HepG2 (cell line): Measurements from ENCODE around the gene SNHG17. TPM values are rescaled to one million over a fixed set of nuclear protein-coding genes. Genes with fewer than 3 reads are reported as not detected.

ENCODE experiments used
- ATAC-seq: fragments of 200-7000 bp; cut with Tn5 transposase; 3 replicates; pipeline ENCODE4 v1.9.1; 2020; ENCODE audit warnings: mild to moderate bottlenecking, moderate library complexity
- BruUV-seq: library from RNA; stranded (reverse); fragments of 400-500 nt; replicated peaks from 2 replicates; lab custom pipeline; 2021; lab: Mats Ljungman, UMichigan
- CTCF ChIA-PET: fragments of 300-600 bp; formaldehyde crosslinking; extraction: SDS; loops from one replicate; lab custom pipeline; 2021; ENCODE audit warnings: low total read pairs, inconsistent platforms, low intra/inter-chr PET ratio; lab: Yijun Ruan, JAX
- POLR2A ChIA-PET: fragments of 350-600 bp; sonication (Branson Sonifier 250); formaldehyde crosslinking; loops from one replicate; lab custom pipeline; 2020; ENCODE audit warnings: antibody characterized with exemption, inconsistent platforms; lab: Yijun Ruan, JAX
- DNase-seq: peaks from one replicate; pipeline ENCODE4 v3.0.0-alpha.2; 2015; ENCODE audit warnings: low spot score
- FAIRE-seq: peaks from 3 replicates; lab custom pipeline; 2011; peaks lifted over from hg19 to GRCh38; lab: Jason Lieb, UNC
- H2AFZ ChIP-seq: one replicate; pipeline ENCODE4 v1.6.1; 2011; ENCODE audit warnings: low read length, inconsistent platforms
- H3K27ac ChIP-seq: fragments of 300-600 bp; 3 replicates; pipeline ENCODE4 v1.8.0; 2011; ENCODE audit warnings: mixed run types, mild to moderate bottlenecking, mixed read lengths, low read length, inconsistent platforms; ENCODE audit not compliant: insufficient read depth; ENCODE audit errors: extremely low read length
- H3K27me3 ChIP-seq, 2 experiments: fragments of 200-600 bp in 1 of 2; 2 replicates in 1 of 2; 3 replicates in 1 of 2; pipeline versions ENCODE4 v1.6.0 to v1.8.0; 2011; ENCODE audit warnings: low read length in 2 of 2, mild to moderate bottlenecking in 2 of 2, moderate library complexity in 2 of 2, inconsistent platforms in 1 of 2; ENCODE audit not compliant: insufficient read depth in 2 of 2, control insufficient read depth in 1 of 2
- H3K36me3 ChIP-seq, 2 experiments: fragments of 200-600 bp in 1 of 2; replicated peaks in 1 of 2; 2 replicates in 1 of 2; 3 replicates in 1 of 2; pipeline versions ENCODE4 v1.5.1 to v1.8.0; 2011; ENCODE audit warnings: low read length in 2 of 2, inconsistent platforms in 1 of 2; ENCODE audit not compliant: insufficient read depth in 2 of 2, control insufficient read depth in 1 of 2
- H3K4me1 ChIP-seq: 2 replicates; pipeline ENCODE4 v1.5.1; 2012; ENCODE audit warnings: low read length, inconsistent platforms; ENCODE audit not compliant: insufficient read depth
- H3K4me2 ChIP-seq: 2 replicates; pipeline ENCODE4 v1.6.0; 2011; ENCODE audit warnings: low read depth, low read length, inconsistent platforms
- H3K4me3 ChIP-seq, 3 experiments: fragments of 200-600 bp in 1 of 3; sonication (generic), shearing (Covaris generic) in 1 of 3; replicated peaks in 1 of 3; 2 replicates each; pipeline ENCODE4 v1.5.1; 2011 to 2016; ENCODE audit warnings: low read length in 3 of 3, inconsistent platforms in 2 of 3, low read depth in 2 of 3, mild to moderate bottlenecking in 2 of 3, control low read depth in 1 of 3, mixed read lengths in 1 of 3; ENCODE audit not compliant: insufficient read depth in 1 of 3
- H3K79me2 ChIP-seq: one replicate; pipeline ENCODE4 v1.6.1; 2011; ENCODE audit warnings: low read length, inconsistent platforms; ENCODE audit not compliant: insufficient read depth
- H3K9ac ChIP-seq: 2 replicates; pipeline ENCODE4 v1.6.0; 2011; ENCODE audit warnings: mild to moderate bottlenecking, low read depth, low read length, inconsistent platforms; ENCODE audit not compliant: insufficient read depth
- H3K9me3 ChIP-seq: 2 replicates; pipeline ENCODE4 v1.5.1; 2012; ENCODE audit warnings: mild to moderate bottlenecking, low read length
- H4K20me1 ChIP-seq: 2 replicates; pipeline ENCODE4 v1.6.0; 2011; ENCODE audit warnings: inconsistent platforms, mild to moderate bottlenecking, low read length, moderate library complexity; ENCODE audit not compliant: insufficient read depth
- ARNT2 ChIP-seq: sonication (generic); formaldehyde crosslinking; IDR thresholded peaks from 2 replicates; pipeline ENCODE4 v1.8.0; 2022; ENCODE audit warnings: mild to moderate bottlenecking, low read depth, missing genetic modification reagents, moderate library complexity
- CC2D1A ChIP-seq: sonication (generic); formaldehyde crosslinking; IDR thresholded peaks from 2 replicates; pipeline ENCODE4 v1.8.1; 2023; ENCODE audit warnings: mild to moderate bottlenecking, missing genetic modification reagents
- NFE2L1 ChIP-seq: sonication (generic); formaldehyde crosslinking; IDR thresholded peaks from 2 replicates; pipeline ENCODE4 v1.4.0; 2020; ENCODE audit warnings: missing genetic modification reagents, mild to moderate bottlenecking, borderline replicate concordance
- TGIF2 ChIP-seq: IDR thresholded peaks from 2 replicates; pipeline ENCODE4 v1.6.1; 2016; ENCODE audit warnings: control low read depth, missing compliant biosample characterization
- ZNF543 ChIP-seq: sonication (generic); formaldehyde crosslinking; IDR thresholded peaks from 2 replicates; pipeline ENCODE4 v1.4.0; 2020; ENCODE audit warnings: mild to moderate bottlenecking, missing genetic modification reagents
- ZNF670 ChIP-seq: sonication (generic); formaldehyde crosslinking; IDR thresholded peaks from 2 replicates; pipeline ENCODE4 v1.8.0; 2022; ENCODE audit warnings: mild to moderate bottlenecking, missing genetic modification reagents, borderline replicate concordance
- ZNF672 ChIP-seq: sonication (generic); formaldehyde crosslinking; IDR thresholded peaks from 2 replicates; pipeline ENCODE4 v1.8.1; 2022; ENCODE audit warnings: missing genetic modification reagents
- ZNF776 ChIP-seq: sonication (generic); formaldehyde crosslinking; IDR thresholded peaks from 2 replicates; pipeline ENCODE4 v1.4.0; 2020; ENCODE audit warnings: mild to moderate bottlenecking, missing genetic modification reagents
- ZNF792 ChIP-seq: IDR thresholded peaks from 2 replicates; pipeline ENCODE4 v1.6.1; 2016
- ZSCAN30 ChIP-seq: sonication (generic); formaldehyde crosslinking; IDR thresholded peaks from 2 replicates; pipeline ENCODE4 v1.5.0; 2020; ENCODE audit warnings: mild to moderate bottlenecking, missing genetic modification reagents
- WGBS: methylation state at CpG from one replicate; pipeline ENCODE4 v1.1.6; 2017; ENCODE audit warnings: low lambda C conversion rate; 5-methylcytosine and 5-hydroxymethylcytosine counted together
- in situ Hi-C: cut with HindIII; loops from 2 replicates; pipeline ENCODE4 v1.10.0; 2017; ENCODE audit warnings: low pct_unique_long_range_greater_than_20kb; ENCODE audit not compliant: extremely low pct_ligation_motif_present
- intact Hi-C: fragments of 100-400 bp; cut with micrococcal nuclease; formaldehyde crosslinking; loops from one replicate; pipeline ENCODE4 v1.10.0; 2022; ENCODE audit not compliant: unreplicated experiment
- polyA plus RNA-seq, 8 experiments: library from polyadenylated mRNA; depleted of rRNA in 3 of 8; stranded (reverse) in 7 of 8; unstranded in 1 of 8; fragments of >200 nt; fragmentation: Illumina TruSeq in 4 of 8; extraction: Trizol in 4 of 8; gene quantifications; 2 replicates each; pipeline versions ENCODE4 v1.2.1 to v1.2.3, GENCODE V29; 2011 to 2016; ENCODE audit warnings: low read depth in 4 of 8, missing spikeins in 1 of 8, mixed read lengths in 1 of 8; ENCODE audit not compliant: insufficient read depth in 1 of 8
- total RNA-seq, 5 experiments: library from RNA; depleted of rRNA; stranded (reverse); fragments of >200 nt; fragmentation: Illumina TruSeq; extraction: Trizol; gene quantifications; 2 replicates each; pipeline ENCODE4 v1.2.3, GENCODE V29; 2016; ENCODE audit warnings: low read depth in 1 of 5
- TF ChIP-seq, protein P1 (sequence below): IDR thresholded peaks from 2 replicates; pipeline ENCODE4 v1.6.1; 2012; ENCODE audit warnings: inconsistent platforms
- TF ChIP-seq, protein P2 (sequence below): sonication (generic); formaldehyde crosslinking; IDR thresholded peaks from 2 replicates; pipeline ENCODE4 v1.4.0; 2020; ENCODE audit warnings: mild to moderate bottlenecking, missing genetic modification reagents, borderline replicate concordance
- TF ChIP-seq, protein P3 (sequence below): fragments of 450-650 bp; IDR thresholded peaks from 2 replicates; pipeline ENCODE4 v1.6.1; 2016
- TF ChIP-seq, protein P4 (sequence below): IDR thresholded peaks from 2 replicates; pipeline ENCODE4 v1.6.1; 2016; ENCODE audit warnings: control low read depth
- TF ChIP-seq, protein P5 (sequence below): sonication (generic); formaldehyde crosslinking; IDR thresholded peaks from 2 replicates; pipeline ENCODE4 v1.8.0; 2022; ENCODE audit warnings: missing genetic modification reagents, mild to moderate bottlenecking, borderline replicate concordance

The SNHG17 gene
- total and polyA plus RNA-seq, 2 of the 13 experiments (the other 11 are each of a cell fraction or from before 2014, with no cell fraction given), result 26.2 to 41.2 TPM

DNA sequence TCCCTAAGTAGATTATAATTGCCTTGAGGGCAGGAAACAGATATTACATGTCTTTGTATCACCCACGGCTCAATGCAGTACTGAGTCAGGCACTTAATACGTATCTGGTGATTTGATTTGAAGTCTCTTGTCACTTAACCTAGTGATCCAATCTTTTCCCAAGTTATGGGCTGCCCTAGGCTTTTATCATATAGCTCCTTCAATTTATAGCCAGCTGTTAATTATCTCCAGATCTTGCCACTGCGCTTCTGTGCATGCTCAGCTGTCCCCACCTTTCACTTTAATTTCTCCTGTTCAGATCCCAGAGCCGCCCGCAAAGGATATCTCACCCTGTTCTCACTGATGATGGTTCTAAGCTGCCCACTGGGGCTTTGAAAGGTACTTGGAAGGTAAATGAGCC is 41.9 kb downstream of the SNHG17 start:
- Histone ChIP-seq H4K20me1 (no peaks in the 10 kb centered on the region), H3K36me3 (no peaks in the 10 kb centered on the region), H3K9ac (no peak overlapping the region), H3K4me3 (no peak overlapping the region), H3K4me1 (no peaks in the 10 kb centered on the region), H3K27ac (no peak overlapping the region), H3K9me3 (no peaks in the 10 kb centered on the region), H3K27me3 (0 out of 5 replicates have a peak, but pooled peaks cover 0 to 3% of the 10 kb centered on the region in 2 experiments), H2AFZ (no peak overlapping the region), H3K79me2 (no peaks in the 10 kb centered on the region), H3K4me2 (no peak overlapping the region)
- DNase-seq, result no peak
- BruUV-seq, result no TSS peak
- ATAC-seq, result no peak
- no peak for FAIRE-seq
- TF ChIP-seq ZNF672 (no peak), TGIF2 (CRISPR knock-in tag) (no peak), NFE2L1 (CRISPR knock-in tag) (no peak), ZNF792 (CRISPR knock-in tag) (no peak), ZSCAN30 (CRISPR knock-in tag) (no peak), CC2D1A (CRISPR knock-in tag) (no peak), ARNT2 (no peak), ZNF670 (CRISPR knock-in tag) (no peak), ZNF543 (no peak)
- TF ChIP-seq, protein P1, sequence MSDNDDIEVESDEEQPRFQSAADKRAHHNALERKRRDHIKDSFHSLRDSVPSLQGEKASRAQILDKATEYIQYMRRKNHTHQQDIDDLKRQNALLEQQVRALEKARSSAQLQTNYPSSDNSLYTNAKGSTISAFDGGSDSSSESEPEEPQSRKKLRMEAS, result no peak
- ChIA-PET CTCF (no interaction called here), POLR2A (no interaction called here)
- intact Hi-C loops, result no loop called here
- WGBS, result 29% methylated on average over 5 of the region's 5 CpGs
- in situ Hi-C loops, result no loop called here

DNA sequence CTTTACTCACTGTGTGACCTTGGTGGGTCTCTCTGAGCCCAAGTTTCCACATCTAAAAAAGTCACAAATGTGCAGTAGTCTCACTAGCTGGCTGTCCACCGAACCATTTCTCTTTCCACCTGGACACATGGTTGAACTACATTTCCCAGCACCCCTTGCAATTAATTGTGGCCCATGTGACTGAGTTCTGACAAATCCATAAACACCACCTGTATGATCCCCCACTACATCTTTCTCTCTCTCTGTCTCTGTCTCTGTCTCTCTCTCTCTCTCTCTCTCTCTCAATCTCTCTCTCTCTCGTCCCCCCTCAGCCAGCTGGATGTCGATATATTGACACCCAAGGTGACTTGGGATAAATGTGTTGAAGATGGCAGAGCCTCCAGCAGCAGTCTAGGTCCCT is 42.8 kb downstream of the SNHG17 start:
- BruUV-seq, result no TSS peak
- H3K9ac ChIP-seq, result no peak overlapping the region
- FAIRE-seq (no peak), DNase-seq (no peak), ATAC-seq (peak; percentile 61)
- H3K79me2 ChIP-seq, result no peaks in the 10 kb centered on the region
- H3K27ac ChIP-seq, result no peak overlapping the region
- H3K4me2 ChIP-seq, result no peak overlapping the region
- 4% methylated on average over 3 of the region's 3 CpGs for WGBS
- H2AFZ ChIP-seq, result no peak overlapping the region
- in situ Hi-C loops (no loop called here), intact Hi-C loops (no loop called here)
- H3K4me3 ChIP-seq, result no peak overlapping the region
- no peaks in the 10 kb centered on the region for H4K20me1 ChIP-seq
- H3K4me1 ChIP-seq, result no peaks in the 10 kb centered on the region
- CTCF ChIA-PET, result no interaction called here
- H3K9me3 ChIP-seq, result no peaks in the 10 kb centered on the region
- POLR2A ChIA-PET, result no interaction called here
- 0 out of 5 replicates have a peak, but pooled peaks cover 0 to 3% of the 10 kb centered on the region in 2 experiments for H3K27me3 ChIP-seq
- H3K36me3 ChIP-seq, result no peaks in the 10 kb centered on the region
- TF ChIP-seq, protein P2, sequence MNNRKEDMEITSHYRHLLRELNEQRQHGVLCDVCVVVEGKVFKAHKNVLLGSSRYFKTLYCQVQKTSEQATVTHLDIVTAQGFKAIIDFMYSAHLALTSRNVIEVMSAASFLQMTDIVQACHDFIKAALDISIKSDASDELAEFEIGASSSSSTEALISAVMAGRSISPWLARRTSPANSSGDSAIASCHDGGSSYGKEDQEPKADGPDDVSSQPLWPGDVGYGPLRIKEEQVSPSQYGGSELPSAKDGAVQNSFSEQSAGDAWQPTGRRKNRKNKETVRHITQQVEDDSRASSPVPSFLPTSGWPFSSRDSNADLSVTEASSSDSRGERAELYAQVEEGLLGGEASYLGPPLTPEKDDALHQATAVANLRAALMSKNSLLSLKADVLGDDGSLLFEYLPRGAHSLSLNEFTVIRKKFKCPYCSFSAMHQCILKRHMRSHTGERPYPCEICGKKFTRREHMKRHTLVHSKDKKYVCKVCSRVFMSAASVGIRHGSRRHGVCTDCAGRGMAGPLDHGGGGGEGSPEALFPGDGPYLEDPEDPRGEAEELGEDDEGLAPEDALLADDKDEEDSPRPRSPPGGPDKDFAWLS (CRISPR knock-in tag), result no peak
- no peak for TF ChIP-seq ZNF776
- TF ChIP-seq, protein P3, sequence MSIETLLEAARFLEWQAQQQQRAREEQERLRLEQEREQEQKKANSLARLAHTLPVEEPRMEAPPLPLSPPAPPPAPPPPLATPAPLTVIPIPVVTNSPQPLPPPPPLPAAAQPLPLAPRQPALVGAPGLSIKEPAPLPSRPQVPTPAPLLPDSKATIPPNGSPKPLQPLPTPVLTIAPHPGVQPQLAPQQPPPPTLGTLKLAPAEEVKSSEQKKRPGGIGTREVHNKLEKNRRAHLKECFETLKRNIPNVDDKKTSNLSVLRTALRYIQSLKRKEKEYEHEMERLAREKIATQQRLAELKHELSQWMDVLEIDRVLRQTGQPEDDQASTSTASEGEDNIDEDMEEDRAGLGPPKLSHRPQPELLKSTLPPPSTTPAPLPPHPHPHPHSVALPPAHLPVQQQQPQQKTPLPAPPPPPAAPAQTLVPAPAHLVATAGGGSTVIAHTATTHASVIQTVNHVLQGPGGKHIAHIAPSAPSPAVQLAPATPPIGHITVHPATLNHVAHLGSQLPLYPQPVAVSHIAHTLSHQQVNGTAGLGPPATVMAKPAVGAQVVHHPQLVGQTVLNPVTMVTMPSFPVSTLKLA, result peak; percentile 62
- TF ChIP-seq, protein P4, sequence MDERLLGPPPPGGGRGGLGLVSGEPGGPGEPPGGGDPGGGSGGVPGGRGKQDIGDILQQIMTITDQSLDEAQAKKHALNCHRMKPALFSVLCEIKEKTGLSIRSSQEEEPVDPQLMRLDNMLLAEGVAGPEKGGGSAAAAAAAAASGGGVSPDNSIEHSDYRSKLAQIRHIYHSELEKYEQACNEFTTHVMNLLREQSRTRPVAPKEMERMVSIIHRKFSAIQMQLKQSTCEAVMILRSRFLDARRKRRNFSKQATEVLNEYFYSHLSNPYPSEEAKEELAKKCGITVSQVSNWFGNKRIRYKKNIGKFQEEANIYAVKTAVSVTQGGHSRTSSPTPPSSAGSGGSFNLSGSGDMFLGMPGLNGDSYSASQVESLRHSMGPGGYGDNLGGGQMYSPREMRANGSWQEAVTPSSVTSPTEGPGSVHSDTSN (CRISPR knock-in tag), result no peak
- TF ChIP-seq, protein P5, sequence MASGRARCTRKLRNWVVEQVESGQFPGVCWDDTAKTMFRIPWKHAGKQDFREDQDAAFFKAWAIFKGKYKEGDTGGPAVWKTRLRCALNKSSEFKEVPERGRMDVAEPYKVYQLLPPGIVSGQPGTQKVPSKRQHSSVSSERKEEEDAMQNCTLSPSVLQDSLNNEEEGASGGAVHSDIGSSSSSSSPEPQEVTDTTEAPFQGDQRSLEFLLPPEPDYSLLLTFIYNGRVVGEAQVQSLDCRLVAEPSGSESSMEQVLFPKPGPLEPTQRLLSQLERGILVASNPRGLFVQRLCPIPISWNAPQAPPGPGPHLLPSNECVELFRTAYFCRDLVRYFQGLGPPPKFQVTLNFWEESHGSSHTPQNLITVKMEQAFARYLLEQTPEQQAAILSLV (CRISPR knock-in tag), result no peak
